OCI-LY7 (cell line): Measurements from ENCODE around the gene CFAP54. TPM values are rescaled to one million over a fixed set of nuclear protein-coding genes. Genes with fewer than 3 reads are reported as not detected.

Experiments
- BruUV-seq: library from RNA; stranded (reverse); fragments of 400-500 nt; replicated peaks from 2 replicates; lab custom pipeline; 2021; lab: Mats Ljungman, UMichigan
- CTCF ChIA-PET: fragments of 300-600 bp; sonication (Branson Sonifier 250); formaldehyde crosslinking; loops from one replicate; lab custom pipeline; 2022; ENCODE audit warnings: antibody characterized with exemption; ENCODE audit not compliant: unreplicated experiment; lab: Charles Lee
- POLR2A ChIA-PET: fragments of 300-600 bp; sonication (Branson Sonifier 250); formaldehyde crosslinking; loops from one replicate; lab custom pipeline; 2022; ENCODE audit warnings: antibody characterized with exemption; lab: Charles Lee
- DNase-seq: peaks from one replicate; pipeline ENCODE4 v3.0.0-alpha.2; 2015; ENCODE audit warnings: low spot score
- H2AFZ ChIP-seq: fragments of 200-600 bp; sonication (generic), shearing (Covaris generic); 2 replicates; pipeline ENCODE4 v1.6.1; 2014; ENCODE audit warnings: mild to moderate bottlenecking, antibody characterized with exemption, low read length, moderate library complexity
- H3K27ac ChIP-seq: fragments of 200-600 bp; sonication (generic); 2 replicates; pipeline ENCODE4 v1.5.1; 2014; ENCODE audit warnings: mixed run types, low read depth, mild to moderate bottlenecking, moderate library complexity, low read length, inconsistent platforms; ENCODE audit not compliant: poor library complexity, severe bottlenecking
- H3K36me3 ChIP-seq: fragments of 200-600 bp; sonication (generic); 2 replicates; pipeline ENCODE4 v1.6.1; 2014; ENCODE audit warnings: mild to moderate bottlenecking, antibody characterized with exemption, low read length, moderate library complexity, mixed read lengths; ENCODE audit not compliant: insufficient read depth
- H3K4me1 ChIP-seq: fragments of 200-600 bp; sonication (generic); 2 replicates; pipeline ENCODE4 v1.5.1; 2014; ENCODE audit warnings: mild to moderate bottlenecking, low read length; ENCODE audit not compliant: insufficient read depth, poor library complexity, severe bottlenecking
- H3K4me2 ChIP-seq: fragments of 200-600 bp; sonication (generic); 2 replicates; pipeline ENCODE4 v1.6.1; 2014; ENCODE audit warnings: mild to moderate bottlenecking, low read length
- H3K4me3 ChIP-seq: fragments of 200-600 bp; sonication (generic); 2 replicates; pipeline ENCODE4 v1.5.1; 2014; ENCODE audit warnings: mild to moderate bottlenecking, low read depth, low read length; ENCODE audit not compliant: poor library complexity, severe bottlenecking
- H3K79me2 ChIP-seq: fragments of 200-600 bp; sonication (generic); 2 replicates; pipeline ENCODE4 v1.6.1; 2016; ENCODE audit warnings: low read depth, mild to moderate bottlenecking, low read length, moderate library complexity, mixed read lengths; ENCODE audit not compliant: insufficient read depth
- H3K9me2 ChIP-seq: fragments of 200-600 bp; sonication (generic); 2 replicates; pipeline ENCODE4 v1.6.1; 2016; ENCODE audit warnings: mild to moderate bottlenecking, low read length, mixed read lengths; ENCODE audit not compliant: insufficient read depth
- H3K9me3 ChIP-seq: fragments of 200-600 bp; sonication (generic); 2 replicates; pipeline ENCODE4 v1.6.1; 2014; ENCODE audit warnings: mild to moderate bottlenecking, mixed run types, low read length, mixed read lengths
- H4K20me1 ChIP-seq: fragments of 200-600 bp; sonication (generic); 2 replicates; pipeline ENCODE4 v1.6.1; 2014; ENCODE audit warnings: mild to moderate bottlenecking, antibody characterized with exemption, low read length, moderate library complexity, mixed read lengths; ENCODE audit not compliant: insufficient read depth
- CTCF ChIP-seq: fragments of 200-600 bp; sonication (generic); conservative IDR thresholded peaks from 2 replicates; pipeline ENCODE4 v1.5.1; 2014; ENCODE audit warnings: mild to moderate bottlenecking, antibody characterized with exemption, low read length, moderate library complexity, mixed read lengths
- EZH2phosphoT487 ChIP-seq: fragments of 200-600 bp; sonication (generic); IDR thresholded peaks from 2 replicates; pipeline ENCODE4 v1.6.1; 2018; ENCODE audit warnings: low read depth, borderline replicate concordance, mild to moderate bottlenecking, mixed run types, antibody characterized with exemption, low read length, moderate library complexity, mixed read lengths
- intact Hi-C: fragments of 100-400 bp; cut with micrococcal nuclease; formaldehyde crosslinking; loops from one replicate; pipeline ENCODE4 v1.10.0; 2022; ENCODE audit not compliant: unreplicated experiment
- total RNA-seq, 2 experiments: library from RNA; depleted of rRNA in 1 of 2; stranded (reverse); fragments of >200 nt in 1 of 2; shearing (Covaris generic) in 1 of 2; gene quantifications; 2 replicates each; pipeline ENCODE4 v1.2.3, GENCODE V29; 2014 to 2022

The CFAP54 gene
- total RNA-seq, 2 experiments from 2014 or later = 0.53 TPM; not detected in 1

GRCh38 chr12:96846293-96846692 lies 356.9 kb downstream of the CFAP54 start:
- H2AFZ ChIP-seq = no peak overlapping the region
- H3K36me3 ChIP-seq = no peaks in the 10 kb centered on the region
- TF ChIP-seq EZH2phosphoT487 (no peak), CTCF (no peak)
- intact Hi-C loops = no loop called here
- BruUV-seq = no TSS peak
- ChIA-PET CTCF (no interaction called here), POLR2A (interaction anchor here (0.6 kb wide), 1 partner anchor 419 kb away, joined by 3 read pairs; no protein-coding TSS in a partner anchor)
- DNase-seq = no peak
- H3K79me2 ChIP-seq = no peaks in the 10 kb centered on the region
- H3K9me3 ChIP-seq = no peaks in the 10 kb centered on the region
- H3K4me3 ChIP-seq = no peak overlapping the region
- H3K27ac ChIP-seq = no peak overlapping the region
- H3K9me2 ChIP-seq = no peaks in the 10 kb centered on the region
- H3K4me1 ChIP-seq = no peaks in the 10 kb centered on the region
- no peak overlapping the region for H3K4me2 ChIP-seq
- H4K20me1 ChIP-seq = no peaks in the 10 kb centered on the region

- no peaks in the 10 kb centered on the region for H3K4me1 ChIP-seq
- ChIA-PET CTCF (no interaction called here), POLR2A (interaction anchor here (0.6 kb wide), 1 partner anchor 85 kb away, joined by 3 read pairs; no protein-coding TSS in a partner anchor)
- no peaks in the 10 kb centered on the region for H3K9me2 ChIP-seq
- no peaks in the 10 kb centered on the region for H4K20me1 ChIP-seq
- H3K9me3 ChIP-seq = no peaks in the 10 kb centered on the region
- H3K27ac ChIP-seq = no peak overlapping the region
- no peaks in the 10 kb centered on the region for H3K36me3 ChIP-seq
- H3K79me2 ChIP-seq = no peaks in the 10 kb centered on the region
- no peak for DNase-seq
- no peak overlapping the region for H3K4me3 ChIP-seq
- H3K4me2 ChIP-seq = no peak overlapping the region
- intact Hi-C loops = no loop called here
- BruUV-seq = no TSS peak
- H2AFZ ChIP-seq = no peak overlapping the region
- TF ChIP-seq EZH2phosphoT487 (no peak), CTCF (no peak)
These were observed 361.3 kb downstream of the CFAP54 start for GRCh38 chr12:96850676-96851075.

- H3K4me3 ChIP-seq = no peak overlapping the region
- ChIA-PET CTCF (no interaction called here), POLR2A (interaction anchor here (0.7 kb wide), 1 partner anchor 1247 kb away, joined by 3 read pairs; no protein-coding TSS in a partner anchor)
- no peaks in the 10 kb centered on the region for H4K20me1 ChIP-seq
- intact Hi-C loops = no loop called here
- H3K9me2 ChIP-seq = no peaks in the 10 kb centered on the region
- TF ChIP-seq CTCF (no peak), EZH2phosphoT487 (no peak)
- H3K27ac ChIP-seq = no peak overlapping the region
- BruUV-seq = no TSS peak
- no peaks in the 10 kb centered on the region for H3K79me2 ChIP-seq
- no peak overlapping the region for H3K4me2 ChIP-seq
- no peaks in the 10 kb centered on the region for H3K9me3 ChIP-seq
- DNase-seq = peak; percentile 10
- no peaks in the 10 kb centered on the region for H3K36me3 ChIP-seq
- no peak overlapping the region for H2AFZ ChIP-seq
- peaks cover 6% of the 10 kb centered on the region for H3K4me1 ChIP-seq
These were observed 368.8 kb downstream of the CFAP54 start for GRCh38 chr12:96858162-96858561.
